NT2/D1 (cell line): ENCODE results near the gene OMG.

Source experiments
- DNase-seq: peaks from one replicate; pipeline ENCODE4 v3.0.0-alpha.2; 2011; ENCODE audit warnings: low read depth, low spot score
- H3K27me3 ChIP-seq: 2 replicates; pipeline ENCODE4 v1.6.0; 2011; ENCODE audit warnings: mild to moderate bottlenecking; ENCODE audit not compliant: insufficient read length, insufficient read depth
- H3K36me3 ChIP-seq: 2 replicates; pipeline ENCODE4 v1.6.1; 2011; ENCODE audit warnings: mild to moderate bottlenecking, low read length, mixed read lengths; ENCODE audit not compliant: insufficient read depth, insufficient read length
- H3K4me1 ChIP-seq: 2 replicates; pipeline ENCODE4 v1.5.1; 2011; ENCODE audit not compliant: insufficient read depth, insufficient read length
- H3K4me3 ChIP-seq: 2 replicates; pipeline ENCODE4 v1.5.1; 2011; ENCODE audit warnings: low read depth; ENCODE audit not compliant: insufficient read length
- H3K9ac ChIP-seq: 2 replicates; pipeline ENCODE4 v1.6.0; 2011; ENCODE audit warnings: low read depth; ENCODE audit not compliant: insufficient read length
- H3K9me3 ChIP-seq: 2 replicates; pipeline ENCODE4 v1.5.1; 2011; ENCODE audit warnings: mild to moderate bottlenecking, low read length; ENCODE audit not compliant: insufficient read depth
- SUZ12 ChIP-seq: IDR thresholded peaks from 2 replicates; pipeline ENCODE4 v1.6.1; 2011; ENCODE audit not compliant: insufficient read length, insufficient read depth; ENCODE audit errors: extremely low read depth
- YY1 ChIP-seq: IDR thresholded peaks from 2 replicates; pipeline ENCODE4 v1.6.1; 2011; ENCODE audit not compliant: insufficient read length, insufficient read depth
- ZNF274 ChIP-seq: IDR thresholded peaks from 2 replicates; pipeline ENCODE4 v1.6.1; 2011; ENCODE audit warnings: mild to moderate bottlenecking, low read depth, low read length

Gene OMG

DNA sequence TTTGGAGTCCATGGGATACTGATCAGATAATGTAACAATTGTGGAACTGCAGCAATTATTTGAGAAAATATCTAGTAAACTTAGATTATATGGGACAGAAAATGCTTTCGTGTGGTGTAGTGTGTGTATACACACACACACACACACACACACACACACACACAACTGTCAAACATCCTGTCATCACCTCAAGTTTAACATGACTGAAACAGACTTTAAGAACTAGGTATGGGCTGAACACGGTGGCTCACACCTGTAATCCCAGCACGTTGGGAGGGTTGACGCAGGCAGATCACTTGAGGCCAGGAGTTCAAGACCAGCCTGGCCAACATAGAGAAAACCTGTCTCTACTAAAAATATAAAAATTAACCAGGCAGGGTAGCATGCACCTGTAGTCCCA, 24.9 kb upstream of the OMG start:
- H3K27me3 ChIP-seq, result no peaks in the 10 kb centered on the region
- H3K9ac ChIP-seq, result no peak overlapping the region
- H3K4me3 ChIP-seq, result no peak overlapping the region
- H3K9me3 ChIP-seq, result no peaks in the 10 kb centered on the region
- DNase-seq, result no peak
- H3K36me3 ChIP-seq, result peaks cover 8% of the 10 kb centered on the region
- no peak for TF ChIP-seq ZNF274
- TF ChIP-seq SUZ12, result no peak
- no peak for TF ChIP-seq YY1
- H3K4me1 ChIP-seq, result no peaks in the 10 kb centered on the region

- H3K9me3 ChIP-seq, result no peaks in the 10 kb centered on the region
- no peak within 1 kb of the TSS for H3K9ac ChIP-seq
- H3K4me3 ChIP-seq, result no peak within 1 kb of the TSS
- TF ChIP-seq ZNF274 (no peak), SUZ12 (no peak), YY1 (no peak)
- DNase-seq, result no peak
- H3K27me3 ChIP-seq, result no peaks in the 10 kb centered on the region
- no peaks in the 10 kb centered on the region for H3K4me1 ChIP-seq
- H3K36me3 ChIP-seq, result peaks cover 7% of the 10 kb centered on the region
Observed at GRCh38 chr17:31321481-31321880, 24.4 kb upstream of the OMG start, which contains the start of gene EVI2A. EVI2A (minus strand) TSS chr17:31321622; CDS start chr17:31319013, 2,609 bp downstream.

DNA sequence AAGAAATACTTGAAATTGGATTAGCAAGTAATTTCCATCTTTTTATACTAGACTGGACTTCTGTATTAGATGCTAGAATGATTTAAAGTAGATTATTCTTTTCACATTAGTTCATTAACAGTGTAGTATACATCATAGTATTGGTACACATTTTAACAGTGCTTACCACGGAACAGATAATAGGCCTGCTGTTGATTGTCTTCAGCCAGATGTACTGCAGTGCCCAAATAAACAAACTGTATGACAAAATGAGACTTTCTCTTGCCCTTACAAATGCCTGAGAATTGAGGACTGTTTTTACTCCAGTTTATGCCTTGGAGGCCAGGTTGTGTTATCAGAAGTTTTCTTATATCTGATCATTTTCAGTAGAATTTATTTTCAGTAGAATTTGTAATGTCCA, 23.8 kb upstream of the OMG start:
- TF ChIP-seq ZNF274, result no peak
- no peak for TF ChIP-seq YY1
- no peak for TF ChIP-seq SUZ12

GRCh38 chr17:31320241-31320640, 23.2 kb upstream of the OMG start:
- Histone ChIP-seq H3K9me3 (no peaks in the 10 kb centered on the region), H3K4me3 (no peak overlapping the region), H3K4me1 (no peaks in the 10 kb centered on the region), H3K27me3 (no peaks in the 10 kb centered on the region), H3K36me3 (no peaks in the 10 kb centered on the region), H3K9ac (no peak overlapping the region)
- DNase-seq, result no peak
- TF ChIP-seq SUZ12 (no peak), YY1 (no peak), ZNF274 (no peak)

More for the DNA sequence above, 23.8 kb upstream of the OMG start:
- no peak overlapping the region for H3K9ac ChIP-seq
- no peak overlapping the region for H3K4me3 ChIP-seq
- H3K27me3 ChIP-seq, result no peaks in the 10 kb centered on the region
- H3K9me3 ChIP-seq, result no peaks in the 10 kb centered on the region
- H3K4me1 ChIP-seq, result no peaks in the 10 kb centered on the region
- no peak for DNase-seq
- peaks cover 1% of the 10 kb centered on the region for H3K36me3 ChIP-seq

- Histone ChIP-seq H3K27me3 (no peaks in the 10 kb centered on the region), H3K9ac (no peak overlapping the region), H3K4me1 (no peaks in the 10 kb centered on the region), H3K9me3 (no peaks in the 10 kb centered on the region), H3K36me3 (no peaks in the 10 kb centered on the region), H3K4me3 (no peak overlapping the region)
- no peak for DNase-seq
- TF ChIP-seq ZNF274 (no peak), YY1 (no peak), SUZ12 (no peak)
Observed at GRCh38 chr17:31318851-31319661, 22.0 kb upstream of the OMG start.

DNA sequence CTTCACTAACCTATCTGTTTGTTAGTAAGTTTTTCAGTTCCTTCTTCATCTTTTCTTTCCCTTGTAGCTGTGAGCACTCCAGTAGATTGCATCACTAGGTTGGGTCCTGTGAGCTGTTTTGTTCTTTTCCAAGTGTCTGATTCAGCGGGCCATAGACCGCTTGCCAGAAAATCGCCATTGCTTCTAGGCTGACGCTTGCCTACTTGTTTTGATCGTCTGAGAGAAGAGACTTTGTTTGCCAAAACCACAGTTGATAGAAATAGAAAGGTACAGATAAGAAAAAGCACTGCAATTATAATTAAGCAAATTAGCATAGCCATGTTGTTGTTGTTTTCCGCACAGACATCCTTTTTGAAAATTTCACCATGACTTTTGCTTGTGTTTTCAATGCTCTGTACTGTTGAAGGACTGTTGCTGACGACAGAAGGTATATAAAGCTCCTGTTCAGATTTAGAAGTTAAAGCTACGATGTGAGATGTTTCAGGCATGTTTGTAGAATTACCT, 21.3 kb upstream of the OMG start:
- TF ChIP-seq ZNF274 (no peak), SUZ12 (no peak), YY1 (no peak)
- H3K9ac ChIP-seq, result no peak overlapping the region
- DNase-seq, result no peak
- no peaks in the 10 kb centered on the region for H3K4me1 ChIP-seq
- H3K36me3 ChIP-seq, result no peaks in the 10 kb centered on the region
- no peak overlapping the region for H3K4me3 ChIP-seq
- H3K27me3 ChIP-seq, result no peaks in the 10 kb centered on the region
- no peaks in the 10 kb centered on the region for H3K9me3 ChIP-seq

DNA sequence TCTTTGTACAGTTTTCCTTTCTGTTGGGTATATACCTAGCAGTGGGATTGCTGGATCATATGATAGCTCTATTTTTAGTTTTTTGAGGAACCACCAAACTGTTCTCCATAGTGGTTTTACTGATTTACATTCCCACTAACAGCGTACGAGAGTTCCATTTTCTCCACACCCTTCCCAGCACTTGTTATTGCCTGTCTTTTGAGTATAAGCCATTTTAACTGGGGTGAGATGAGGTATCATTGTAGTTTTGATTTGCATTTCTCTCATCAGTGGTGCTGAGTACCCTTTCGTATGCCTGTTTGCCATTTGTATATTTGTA, 17.7 kb upstream of the OMG start:
- Histone ChIP-seq H3K4me3 (no peak overlapping the region), H3K36me3 (no peaks in the 10 kb centered on the region), H3K4me1 (no peaks in the 10 kb centered on the region), H3K9me3 (no peaks in the 10 kb centered on the region), H3K9ac (no peak overlapping the region), H3K27me3 (no peaks in the 10 kb centered on the region)
- no peak for DNase-seq
- TF ChIP-seq SUZ12 (no peak), YY1 (no peak), ZNF274 (no peak)
